K562 (cell line): Measurements from ENCODE around the gene PBX1. TPM values are rescaled to one million over a fixed set of nuclear protein-coding genes. Genes with fewer than 3 reads are reported as not detected.

Experiments used
- ATAC-seq: fragments of 200-7000 bp; cut with Tn5 transposase; 3 replicates; pipeline ENCODE4 v1.9.1; 2020; ENCODE audit warnings: moderate library complexity
- BruUV-seq: library from RNA; stranded (reverse); fragments of 400-500 nt; replicated peaks from 2 replicates; lab custom pipeline; 2021; lab: Mats Ljungman, UMichigan
- CTCF ChIA-PET: fragments of 300-600 bp; formaldehyde crosslinking; extraction: SDS; loops from one replicate; lab custom pipeline; 2021; ENCODE audit warnings: low intra/inter-chr PET ratio; lab: Yijun Ruan, JAX
- POLR2A ChIA-PET: fragments of 300-600, 350-650 bp; sonication (Branson Sonifier 250); formaldehyde crosslinking; extraction: SDS; loops from one replicate; lab custom pipeline; 2021; ENCODE audit warnings: antibody characterized with exemption, inconsistent platforms; lab: Yijun Ruan, JAX
- DNase-seq, 4 experiments: peaks; one replicate each; pipeline versions ENCODE4 v3.0.0 to v3.0.0-alpha.2; 2011 to 2018; ENCODE audit warnings: low spot score in 3 of 4, mixed read lengths in 3 of 4; ENCODE audit errors: extremely low read depth in 1 of 4
- FAIRE-seq: peaks from 2 replicates; lab custom pipeline; 2011; peaks lifted over from hg19 to GRCh38; lab: Jason Lieb, UNC
- H2AFZ ChIP-seq: 2 replicates; pipeline ENCODE4 v1.6.0; 2011; ENCODE audit warnings: low read depth, low read length, control low read depth, inconsistent platforms
- H3K27ac ChIP-seq: fragments of 200-600 bp; 3 replicates; pipeline ENCODE4 v1.8.0; 2011; ENCODE audit warnings: low read depth, mild to moderate bottlenecking, control low read depth, inconsistent platforms, low read length, moderate library complexity, mixed read lengths; ENCODE audit errors: extremely low read depth
- H3K27me3 ChIP-seq, 2 experiments: fragments of 300-600 bp in 1 of 2; 2 replicates in 1 of 2; 3 replicates in 1 of 2; pipeline versions ENCODE4 v1.6.0 to v1.8.0; 2011; ENCODE audit warnings: inconsistent platforms in 2 of 2, low read length in 2 of 2, mild to moderate bottlenecking in 1 of 2, mixed read lengths in 1 of 2, moderate library complexity in 1 of 2; ENCODE audit not compliant: control insufficient read depth in 2 of 2, insufficient read depth in 2 of 2
- H3K36me3 ChIP-seq: fragments of 300-600 bp; 3 replicates; pipeline ENCODE4 v1.8.0; 2011; ENCODE audit warnings: mild to moderate bottlenecking, low read length, inconsistent platforms; ENCODE audit not compliant: control insufficient read depth, insufficient read depth
- H3K4me1 ChIP-seq, 2 experiments: fragments of 200-600 bp in 1 of 2; replicated peaks in 1 of 2; 2 replicates in 1 of 2; 3 replicates in 1 of 2; pipeline versions ENCODE4 v1.5.1 to v1.8.0; 2011; ENCODE audit warnings: inconsistent platforms in 2 of 2, low read length in 2 of 2, mild to moderate bottlenecking in 1 of 2, mixed read lengths in 1 of 2, moderate library complexity in 1 of 2; ENCODE audit not compliant: control insufficient read depth in 2 of 2, insufficient read depth in 2 of 2
- H3K4me2 ChIP-seq: 2 replicates; pipeline ENCODE4 v1.6.1; 2011; ENCODE audit warnings: low read length, control low read depth, inconsistent platforms, mixed read lengths; ENCODE audit not compliant: insufficient read depth
- H3K4me3 ChIP-seq: fragments of 200-600 bp; sonication (generic), shearing (Covaris generic); 2 replicates; pipeline ENCODE4 v1.5.1; 2016; ENCODE audit warnings: control low read depth, inconsistent platforms
- H3K79me2 ChIP-seq: fragments of 200-600 bp; 3 replicates; pipeline ENCODE4 v1.8.0; 2011; ENCODE audit warnings: low read length, inconsistent platforms; ENCODE audit not compliant: control insufficient read depth, insufficient read depth
- H3K9ac ChIP-seq, 2 experiments: 2 replicates each; pipeline versions ENCODE4 v1.6.0 to v1.6.1; 2011; ENCODE audit warnings: low read depth in 2 of 2, low read length in 2 of 2, control low read depth in 1 of 2, inconsistent platforms in 1 of 2, mild to moderate bottlenecking in 1 of 2, mixed read lengths in 1 of 2; ENCODE audit not compliant: insufficient read depth in 1 of 2
- H3K9me1 ChIP-seq: one replicate; pipeline ENCODE4 v1.6.0; 2011; ENCODE audit warnings: inconsistent platforms, mild to moderate bottlenecking, low read length, moderate library complexity; ENCODE audit not compliant: control insufficient read depth, insufficient read depth
- H3K9me3 ChIP-seq: replicated peaks from 2 replicates; pipeline ENCODE4 v1.5.1; 2011; ENCODE audit warnings: low read depth, low read length, inconsistent platforms; ENCODE audit not compliant: control insufficient read depth, insufficient read depth
- H4K20me1 ChIP-seq: replicated peaks from 2 replicates; pipeline ENCODE4 v1.6.1; 2011; ENCODE audit warnings: low read length, inconsistent platforms, mixed read lengths; ENCODE audit not compliant: control insufficient read depth, insufficient read depth
- BCLAF1 ChIP-seq, 2 experiments: fragments of 450-650 bp in 1 of 2; IDR thresholded peaks; 2 replicates each; pipeline ENCODE4 v1.6.1; 2011 to 2017; ENCODE audit warnings: low read depth in 2 of 2, antibody characterized with exemption in 1 of 2, borderline replicate concordance in 1 of 2, low read length in 1 of 2, mild to moderate bottlenecking in 1 of 2, mixed read lengths in 1 of 2; ENCODE audit not compliant: control insufficient read depth in 1 of 2
- BRCA1 ChIP-seq, 2 experiments: fragments of 450-650 bp in 1 of 2; sonication (generic) in 1 of 2; formaldehyde crosslinking in 1 of 2; IDR thresholded peaks; 2 replicates each; pipeline versions ENCODE4 v1.5.0 to v1.6.1; 2017 to 2020; ENCODE audit warnings: mild to moderate bottlenecking in 1 of 2, missing genetic modification reagents in 1 of 2
- NFE2 ChIP-seq: IDR thresholded peaks from 2 replicates; pipeline ENCODE4 v1.6.1; 2014; ENCODE audit warnings: antibody characterized with exemption, low read depth
- ZNF354B ChIP-seq: fragments of 250-450 bp; sonication (Bioruptor Pico); IDR thresholded peaks from 2 replicates; pipeline ENCODE4 v1.4.0; 2020
- WGBS: fragments of 100-300 bp; shearing (Covaris generic); methylation state at CpG from one replicate; pipeline ENCODE4 v1.1.6; 2016; ENCODE audit warnings: low coverage, mixed read lengths; ENCODE audit not compliant: insufficient coverage; ENCODE audit errors: missing lambda C conversion rate; 5-methylcytosine and 5-hydroxymethylcytosine counted together
- in situ Hi-C: fragments of 300-500 bp; cut with MboI; formaldehyde crosslinking; loops from 4 replicates; pipeline ENCODE4 v1.15.0; 2018; ENCODE audit warnings: inconsistent platforms, mixed read lengths
- intact Hi-C: fragments of 100-400 bp; cut with micrococcal nuclease; formaldehyde crosslinking; loops from 2 replicates; pipeline ENCODE4 v1.14.2; 2022
- polyA plus RNA-seq, 8 experiments: library from polyadenylated mRNA; depleted of rRNA in 4 of 8; stranded (reverse) in 5 of 8; unstranded in 3 of 8; fragments of >200 nt; fragmentation: Nextera tagmentation in 2 of 8; fragmentation: Illumina TruSeq in 1 of 8; extraction: Ambion mirVana in 2 of 8; extraction: Trizol in 1 of 8; gene quantifications; 2 replicates each; pipeline versions ENCODE4 v1.2.1 to v1.2.3, GENCODE V29; 2011 to 2014; ENCODE audit warnings: inconsistent platforms in 1 of 8, missing spikeins in 1 of 8
- total RNA-seq, 7 experiments: library from RNA; depleted of rRNA in 6 of 7; stranded (reverse); fragments of >200 nt in 6 of 7; fragmentation: Illumina TruSeq in 2 of 7; extraction: Trizol in 2 of 7; gene quantifications; 2 replicates each; pipeline versions ENCODE4 v1.2.1 to v1.2.3, GENCODE V29; 2011 to 2021; ENCODE audit warnings: low replicate concordance in 1 of 7
- TF ChIP-seq, protein P1 (sequence below), 2 experiments: fragments of 200-800 bp in 1 of 2; sonication (Bioruptor generic) in 1 of 2; sonication (generic) in 1 of 2; formaldehyde crosslinking in 1 of 2; IDR thresholded peaks in 1 of 2; conservative IDR thresholded peaks in 1 of 2; 2 replicates each; pipeline versions ENCODE4 v1.5.0 to v1.6.1; 2016 to 2020; ENCODE audit warnings: missing compliant biosample characterization in 1 of 2, missing genetic modification characterization in 1 of 2, missing genetic modification reagents in 1 of 2
- TF ChIP-seq, protein P2 (sequence below): fragments of 200-400 bp; formaldehyde crosslinking; IDR thresholded peaks from 2 replicates; pipeline ENCODE4 v1.6.1; 2017; ENCODE audit warnings: mild to moderate bottlenecking, low read depth, low read length, moderate library complexity
- TF ChIP-seq, protein P3 (sequence below): fragments of 250-450 bp; sonication (Bioruptor Pico); IDR thresholded peaks from 2 replicates; pipeline ENCODE4 v1.4.0; 2020; ENCODE audit warnings: mild to moderate bottlenecking, moderate library complexity
- TF ChIP-seq, protein P4 (sequence below), 2 experiments: fragments of 450-650 bp in 1 of 2; sonication (generic) in 1 of 2; formaldehyde crosslinking; conservative IDR thresholded peaks; 2 replicates each; pipeline versions ENCODE4 v1.4.0 to v1.8.1; 2020 to 2022; ENCODE audit warnings: mild to moderate bottlenecking in 1 of 2, missing genetic modification reagents in 1 of 2

Gene PBX1
- total and polyA plus RNA-seq, 9 of the 15 experiments (the other 6 are each of a cell fraction or from before 2014, with no cell fraction given): 0.03 to 0.62 (median 0.17) TPM

GRCh38 chr1:164694505-164694904 lies 135.5 kb downstream of the PBX1 start:
- Histone ChIP-seq H4K20me1 (no peaks in the 10 kb centered on the region), H3K4me2 (no peak overlapping the region), H3K4me3 (no peak overlapping the region), H3K9ac (no peak overlapping the region), H3K4me1 (peaks cover 0 to 17% of the 10 kb centered on the region in 2 experiments; a peak in 2 of 5 replicates), H3K9me1 (no peaks in the 10 kb centered on the region), H3K27me3 (no peaks in the 10 kb centered on the region), H3K27ac (no peak overlapping the region), H3K9me3 (no peaks in the 10 kb centered on the region; the same call in 1 of the 2 replicates), H2AFZ (no peak overlapping the region), H3K79me2 (no peaks in the 10 kb centered on the region), H3K36me3 (no peaks in the 10 kb centered on the region)
- FAIRE-seq (no peak), DNase-seq (no peak), ATAC-seq (no peak)
- intact Hi-C loops: no loop called here
- POLR2A ChIA-PET: no interaction called here
- CTCF ChIA-PET: no interaction called here
- WGBS: 12% methylated on average over 2 of the region's 2 CpGs
- BruUV-seq: no TSS peak
- in situ Hi-C loops: no loop called here
- TF ChIP-seq, protein P1, sequence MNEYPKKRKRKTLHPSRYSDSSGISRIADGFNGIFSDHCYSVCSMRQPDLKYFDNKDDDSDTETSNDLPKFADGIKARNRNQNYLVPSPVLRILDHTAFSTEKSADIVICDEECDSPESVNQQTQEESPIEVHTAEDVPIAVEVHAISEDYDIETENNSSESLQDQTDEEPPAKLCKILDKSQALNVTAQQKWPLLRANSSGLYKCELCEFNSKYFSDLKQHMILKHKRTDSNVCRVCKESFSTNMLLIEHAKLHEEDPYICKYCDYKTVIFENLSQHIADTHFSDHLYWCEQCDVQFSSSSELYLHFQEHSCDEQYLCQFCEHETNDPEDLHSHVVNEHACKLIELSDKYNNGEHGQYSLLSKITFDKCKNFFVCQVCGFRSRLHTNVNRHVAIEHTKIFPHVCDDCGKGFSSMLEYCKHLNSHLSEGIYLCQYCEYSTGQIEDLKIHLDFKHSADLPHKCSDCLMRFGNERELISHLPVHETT (CRISPR knock-in tag; conservative IDR thresholded peaks at IDR 0.05 in 1 of 2, IDR thresholded peaks at IDR 0.05 in 1 of 2): no peak
- TF ChIP-seq, protein P2, sequence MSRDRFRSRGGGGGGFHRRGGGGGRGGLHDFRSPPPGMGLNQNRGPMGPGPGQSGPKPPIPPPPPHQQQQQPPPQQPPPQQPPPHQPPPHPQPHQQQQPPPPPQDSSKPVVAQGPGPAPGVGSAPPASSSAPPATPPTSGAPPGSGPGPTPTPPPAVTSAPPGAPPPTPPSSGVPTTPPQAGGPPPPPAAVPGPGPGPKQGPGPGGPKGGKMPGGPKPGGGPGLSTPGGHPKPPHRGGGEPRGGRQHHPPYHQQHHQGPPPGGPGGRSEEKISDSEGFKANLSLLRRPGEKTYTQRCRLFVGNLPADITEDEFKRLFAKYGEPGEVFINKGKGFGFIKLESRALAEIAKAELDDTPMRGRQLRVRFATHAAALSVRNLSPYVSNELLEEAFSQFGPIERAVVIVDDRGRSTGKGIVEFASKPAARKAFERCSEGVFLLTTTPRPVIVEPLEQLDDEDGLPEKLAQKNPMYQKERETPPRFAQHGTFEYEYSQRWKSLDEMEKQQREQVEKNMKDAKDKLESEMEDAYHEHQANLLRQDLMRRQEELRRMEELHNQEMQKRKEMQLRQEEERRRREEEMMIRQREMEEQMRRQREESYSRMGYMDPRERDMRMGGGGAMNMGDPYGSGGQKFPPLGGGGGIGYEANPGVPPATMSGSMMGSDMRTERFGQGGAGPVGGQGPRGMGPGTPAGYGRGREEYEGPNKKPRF: no peak
- TF ChIP-seq, protein P3, sequence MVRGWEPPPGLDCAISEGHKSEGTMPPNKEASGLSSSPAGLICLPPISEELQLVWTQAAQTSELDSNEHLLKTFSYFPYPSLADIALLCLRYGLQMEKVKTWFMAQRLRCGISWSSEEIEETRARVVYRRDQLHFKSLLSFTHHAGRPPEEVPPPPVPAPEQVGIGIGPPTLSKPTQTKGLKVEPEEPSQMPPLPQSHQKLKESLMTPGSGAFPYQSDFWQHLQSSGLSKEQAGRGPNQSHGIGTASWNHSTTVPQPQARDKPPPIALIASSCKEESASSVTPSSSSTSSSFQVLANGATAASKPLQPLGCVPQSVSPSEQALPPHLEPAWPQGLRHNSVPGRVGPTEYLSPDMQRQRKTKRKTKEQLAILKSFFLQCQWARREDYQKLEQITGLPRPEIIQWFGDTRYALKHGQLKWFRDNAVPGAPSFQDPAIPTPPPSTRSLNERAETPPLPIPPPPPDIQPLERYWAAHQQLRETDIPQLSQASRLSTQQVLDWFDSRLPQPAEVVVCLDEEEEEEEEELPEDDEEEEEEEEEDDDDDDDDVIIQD (CRISPR knock-in tag): no peak
- no peak for TF ChIP-seq ZNF354B (CRISPR knock-in tag)
- TF ChIP-seq NFE2: no peak
- no peak for TF ChIP-seq BRCA1 (IDR thresholded peaks at IDR 0.05)
- TF ChIP-seq BRCA1 (CRISPR knock-in tag; IDR thresholded peaks at IDR 0.05): no peak
- TF ChIP-seq, protein P4, sequence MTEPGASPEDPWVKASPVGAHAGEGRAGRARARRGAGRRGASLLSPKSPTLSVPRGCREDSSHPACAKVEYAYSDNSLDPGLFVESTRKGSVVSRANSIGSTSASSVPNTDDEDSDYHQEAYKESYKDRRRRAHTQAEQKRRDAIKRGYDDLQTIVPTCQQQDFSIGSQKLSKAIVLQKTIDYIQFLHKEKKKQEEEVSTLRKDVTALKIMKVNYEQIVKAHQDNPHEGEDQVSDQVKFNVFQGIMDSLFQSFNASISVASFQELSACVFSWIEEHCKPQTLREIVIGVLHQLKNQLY (CRISPR knock-in tag; conservative IDR thresholded peaks at IDR 0.05): no peak
- TF ChIP-seq BCLAF1 (IDR thresholded peaks at IDR 0.05; ENCODE audit: borderline replicate concordance in 1 of 2, control insufficient read depth in 1 of 2, low read depth in 2 of 2, low read length in 1 of 2): no peak
